Activated B cell treated with CpG ODN at 0.5 μM for 24 hours (primary cell): Measurements from ENCODE around the gene CSGALNACT2. TPM values are rescaled to one million over a fixed set of nuclear protein-coding genes. Genes with fewer than 3 reads are reported as not detected.
A peak's percentile ranks its signal among the peaks of the same experiment; 100 is the strongest.

Experiments
- ATAC-seq: fragments of 200-7000 bp; cut with Tn5 transposase; one replicate; pipeline ENCODE4 v1.10.0; 2021; ENCODE audit warnings: low read depth, mild to moderate bottlenecking, moderate library complexity
- CTCF ChIA-PET: fragments of 350-600 bp; sonication (Branson Sonifier 250); formaldehyde crosslinking; loops from one replicate; lab custom pipeline; 2021; ENCODE audit warnings: antibody characterized with exemption; lab: Charles Lee
- POLR2A ChIA-PET: fragments of 350-600 bp; sonication (Branson Sonifier 250); formaldehyde crosslinking; loops from one replicate; lab custom pipeline; 2021; ENCODE audit warnings: antibody characterized with exemption; lab: Charles Lee
- DNase-seq: peaks from one replicate; pipeline ENCODE4 v3.0.0; 2022
- H3K27ac Mint-ChIP-seq: one replicate; pipeline ENCODE4 v1.8.0; 2020; ENCODE audit warnings: mixed read lengths
- H3K27me3 Mint-ChIP-seq: one replicate; pipeline ENCODE4 v1.8.0; 2021; ENCODE audit warnings: mixed read lengths
- H3K36me3 Mint-ChIP-seq: one replicate; pipeline ENCODE4 v1.8.0; 2021; ENCODE audit warnings: low read depth, mixed read lengths
- H3K4me1 Mint-ChIP-seq: one replicate; pipeline ENCODE4 v1.8.0; 2021; ENCODE audit warnings: mixed read lengths
- H3K4me3 Mint-ChIP-seq: one replicate; pipeline ENCODE4 v1.8.0; 2020; ENCODE audit warnings: mild to moderate bottlenecking, mixed read lengths
- H3K9me3 Mint-ChIP-seq: one replicate; pipeline ENCODE4 v1.8.0; 2020; ENCODE audit warnings: mixed read lengths
- intact Hi-C: fragments of 100-400 bp; cut with micrococcal nuclease; formaldehyde crosslinking; loops from one replicate; pipeline ENCODE4 v1.15.1; 2024
- total RNA-seq: library from RNA; stranded (reverse); gene quantifications from 2 replicates; pipeline ENCODE4 v1.2.3, GENCODE V29; 2022
- TF ChIP-seq, protein P1 (sequence below): fragments of 200-600 bp; IDR thresholded peaks from one replicate; pipeline ENCODE4 v1.8.0; 2022; ENCODE audit warnings: antibody characterized with exemption, mild to moderate bottlenecking

Gene CSGALNACT2
- total RNA-seq, 1 donor from 2014 or later = 17.4 TPM

DNA sequence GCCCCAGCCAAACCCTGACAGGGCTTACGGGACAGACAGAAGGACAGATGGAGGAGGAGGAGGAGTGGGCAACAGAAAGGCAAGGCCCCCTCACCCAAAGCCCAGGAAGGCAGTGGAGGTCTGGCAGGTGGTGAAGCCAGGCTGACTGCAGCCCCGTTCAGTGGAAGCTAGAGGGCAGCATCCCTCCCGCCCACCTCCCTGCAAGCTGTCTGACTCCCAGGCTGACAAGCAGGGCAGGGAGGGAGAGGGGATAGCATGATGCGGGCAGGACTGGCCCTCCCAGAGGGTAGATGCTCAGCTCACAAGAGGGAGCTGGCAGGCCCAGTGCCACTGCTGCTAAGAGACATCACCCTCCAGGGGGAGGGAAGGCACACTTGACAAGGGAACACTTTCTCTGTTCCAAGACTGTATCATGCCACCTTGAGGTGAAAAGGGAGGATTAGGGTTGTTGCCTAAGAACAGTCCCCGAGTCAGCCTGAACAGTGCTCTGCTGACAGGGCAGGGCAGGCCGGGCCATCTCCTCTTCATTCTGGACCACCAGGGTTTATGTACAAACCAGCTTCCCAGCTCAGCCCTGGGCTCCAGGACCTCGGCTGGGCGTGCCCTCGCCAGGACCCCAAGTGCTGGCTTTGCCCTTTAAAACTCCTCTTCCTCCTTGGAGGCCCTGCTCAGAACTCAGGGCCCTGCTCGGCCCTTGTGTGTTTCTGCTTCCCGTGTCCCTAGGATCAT, 66.9 kb downstream of the CSGALNACT2 start:
- DNase-seq (peak; percentile 35), ATAC-seq (peak; percentile 45)
- no peaks in the 10 kb centered on the region for H3K27me3 Mint-ChIP-seq
- intact Hi-C loops = loop anchor here (1.0 to 10.0 kb wide), 4 partner anchors 157 to 570 kb away; partner anchors contain the start of gene ZNF33B
- POLR2A ChIA-PET = interaction anchor here (4.1 kb wide), 1 partner anchor 67 kb away, joined by 19 read pairs; the partner anchor contains the start of gene CSGALNACT2
- peaks cover 7% of the 10 kb centered on the region for H3K4me1 Mint-ChIP-seq
- H3K36me3 Mint-ChIP-seq = no peaks in the 10 kb centered on the region
- H3K27ac Mint-ChIP-seq = no peak overlapping the region
- H3K9me3 Mint-ChIP-seq = no peaks in the 10 kb centered on the region
- CTCF ChIA-PET = interaction anchor here (0.6 to 1.6 kb wide), 8 partner anchors 51 to 144 kb away, joined by 3 to 6 read pairs (median 4); partner anchors contain the start of gene CSGALNACT2
- no peak overlapping the region for H3K4me3 Mint-ChIP-seq
- TF ChIP-seq, protein P1, sequence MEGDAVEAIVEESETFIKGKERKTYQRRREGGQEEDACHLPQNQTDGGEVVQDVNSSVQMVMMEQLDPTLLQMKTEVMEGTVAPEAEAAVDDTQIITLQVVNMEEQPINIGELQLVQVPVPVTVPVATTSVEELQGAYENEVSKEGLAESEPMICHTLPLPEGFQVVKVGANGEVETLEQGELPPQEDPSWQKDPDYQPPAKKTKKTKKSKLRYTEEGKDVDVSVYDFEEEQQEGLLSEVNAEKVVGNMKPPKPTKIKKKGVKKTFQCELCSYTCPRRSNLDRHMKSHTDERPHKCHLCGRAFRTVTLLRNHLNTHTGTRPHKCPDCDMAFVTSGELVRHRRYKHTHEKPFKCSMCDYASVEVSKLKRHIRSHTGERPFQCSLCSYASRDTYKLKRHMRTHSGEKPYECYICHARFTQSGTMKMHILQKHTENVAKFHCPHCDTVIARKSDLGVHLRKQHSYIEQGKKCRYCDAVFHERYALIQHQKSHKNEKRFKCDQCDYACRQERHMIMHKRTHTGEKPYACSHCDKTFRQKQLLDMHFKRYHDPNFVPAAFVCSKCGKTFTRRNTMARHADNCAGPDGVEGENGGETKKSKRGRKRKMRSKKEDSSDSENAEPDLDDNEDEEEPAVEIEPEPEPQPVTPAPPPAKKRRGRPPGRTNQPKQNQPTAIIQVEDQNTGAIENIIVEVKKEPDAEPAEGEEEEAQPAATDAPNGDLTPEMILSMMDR = no peak

DNA sequence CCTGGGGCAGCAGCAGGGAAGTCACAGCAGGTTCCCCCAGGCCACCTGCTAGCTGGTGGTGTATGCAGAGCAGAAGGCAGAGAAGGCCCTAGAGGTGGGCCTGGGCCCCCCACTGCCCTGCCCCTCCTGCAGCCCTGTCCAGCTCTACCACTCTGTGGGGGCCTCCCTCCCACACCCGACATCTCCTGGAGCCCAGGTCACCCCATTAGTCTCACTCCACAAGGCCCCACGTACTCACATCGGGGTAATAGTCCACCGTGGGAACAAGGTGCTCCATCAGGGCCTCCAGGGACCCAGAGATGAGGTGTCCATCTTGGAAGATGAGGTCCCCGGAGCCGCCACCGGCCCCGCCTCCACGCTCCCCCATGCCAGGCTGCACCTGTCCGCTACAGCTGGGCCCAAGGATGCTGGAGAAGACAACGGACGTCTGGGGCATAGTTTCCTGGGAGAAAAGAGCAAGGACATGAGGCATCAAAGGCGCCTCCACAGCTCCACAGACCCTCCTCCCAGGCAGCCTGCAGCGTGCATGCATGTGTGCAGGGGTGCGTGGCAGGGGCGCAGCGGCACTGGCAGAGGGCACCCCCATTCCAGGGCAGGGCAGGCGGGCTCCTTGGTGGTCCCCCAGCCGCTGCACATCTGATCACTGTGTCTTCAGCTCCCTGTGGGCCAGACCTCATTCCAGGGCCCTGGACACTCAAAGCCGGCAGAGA, 67.6 kb downstream of the CSGALNACT2 start:
- CTCF ChIA-PET = interaction anchor here (0.7 to 1.6 kb wide), 3 partner anchors 52 to 72 kb away, joined by 3 to 6 read pairs (median 3); partner anchors contain the start of gene CSGALNACT2
- Mint-ChIP-seq H3K4me3 (no peak overlapping the region), H3K27ac (no peak overlapping the region), H3K9me3 (no peaks in the 10 kb centered on the region), H3K27me3 (no peaks in the 10 kb centered on the region), H3K36me3 (no peaks in the 10 kb centered on the region), H3K4me1 (peaks cover 7% of the 10 kb centered on the region)
- intact Hi-C loops = loop anchor here (1.0 to 10.0 kb wide), 2 partner anchors 256 to 571 kb away; partner anchors contain the start of gene ZNF33B
- ATAC-seq = no peak
- TF ChIP-seq, protein P1 = no peak
- peak; percentile 12 for DNase-seq
- POLR2A ChIA-PET = no interaction called here

DNA sequence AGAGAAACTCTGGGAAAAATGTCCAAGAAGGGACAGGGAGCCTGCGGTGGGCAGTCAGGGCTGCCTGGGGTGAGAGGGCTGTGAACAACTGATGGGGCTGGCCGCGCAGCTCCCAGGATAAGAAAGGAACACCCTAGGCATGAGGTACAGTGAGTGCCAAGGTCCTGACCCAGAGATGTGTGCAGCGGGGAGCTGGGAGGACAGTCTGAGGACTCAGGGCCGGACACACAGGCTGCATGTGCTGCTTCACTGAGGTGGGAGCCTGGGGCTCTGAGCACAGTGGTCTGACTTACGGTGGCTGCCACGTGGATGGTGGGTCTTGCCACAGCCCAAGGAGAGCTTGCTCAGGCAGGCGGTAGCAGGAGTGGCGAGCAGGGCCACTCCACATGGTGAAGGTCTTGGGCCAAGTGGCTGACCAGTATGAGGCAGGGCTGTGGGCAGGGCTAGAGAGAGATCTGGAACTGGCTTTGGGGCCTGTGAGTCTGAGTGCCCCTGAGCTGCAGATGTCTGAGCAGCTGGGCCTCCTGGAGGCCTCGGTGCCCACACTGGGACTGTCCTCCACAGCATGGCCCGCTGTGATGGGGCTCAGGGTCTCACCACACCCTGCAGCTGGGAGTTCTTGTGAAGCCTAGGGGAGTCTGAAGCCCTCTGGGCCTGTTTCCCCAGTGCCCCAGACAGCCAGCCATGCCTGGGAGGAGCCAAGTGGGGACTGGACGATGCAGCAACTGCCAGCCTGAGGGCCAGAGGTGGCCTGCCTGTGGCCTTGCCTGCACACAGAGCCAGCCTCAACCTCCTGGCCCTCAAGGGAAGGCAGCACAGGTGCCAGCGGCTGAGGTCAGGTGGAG, 68.4 kb downstream of the CSGALNACT2 start:
- Mint-ChIP-seq H3K27me3 (no peaks in the 10 kb centered on the region), H3K4me1 (peaks cover 7% of the 10 kb centered on the region), H3K27ac (no peak overlapping the region), H3K4me3 (no peak overlapping the region), H3K9me3 (no peaks in the 10 kb centered on the region), H3K36me3 (no peaks in the 10 kb centered on the region)
- intact Hi-C loops = loop anchor here (10.0 kb wide), 1 partner anchor 572 kb away; the partner anchor contains the start of gene ZNF33B
- ChIA-PET POLR2A (no interaction called here), CTCF (no interaction called here)
- DNase-seq = peak; percentile 12
- TF ChIP-seq, protein P1 = no peak
- ATAC-seq = no peak

DNA sequence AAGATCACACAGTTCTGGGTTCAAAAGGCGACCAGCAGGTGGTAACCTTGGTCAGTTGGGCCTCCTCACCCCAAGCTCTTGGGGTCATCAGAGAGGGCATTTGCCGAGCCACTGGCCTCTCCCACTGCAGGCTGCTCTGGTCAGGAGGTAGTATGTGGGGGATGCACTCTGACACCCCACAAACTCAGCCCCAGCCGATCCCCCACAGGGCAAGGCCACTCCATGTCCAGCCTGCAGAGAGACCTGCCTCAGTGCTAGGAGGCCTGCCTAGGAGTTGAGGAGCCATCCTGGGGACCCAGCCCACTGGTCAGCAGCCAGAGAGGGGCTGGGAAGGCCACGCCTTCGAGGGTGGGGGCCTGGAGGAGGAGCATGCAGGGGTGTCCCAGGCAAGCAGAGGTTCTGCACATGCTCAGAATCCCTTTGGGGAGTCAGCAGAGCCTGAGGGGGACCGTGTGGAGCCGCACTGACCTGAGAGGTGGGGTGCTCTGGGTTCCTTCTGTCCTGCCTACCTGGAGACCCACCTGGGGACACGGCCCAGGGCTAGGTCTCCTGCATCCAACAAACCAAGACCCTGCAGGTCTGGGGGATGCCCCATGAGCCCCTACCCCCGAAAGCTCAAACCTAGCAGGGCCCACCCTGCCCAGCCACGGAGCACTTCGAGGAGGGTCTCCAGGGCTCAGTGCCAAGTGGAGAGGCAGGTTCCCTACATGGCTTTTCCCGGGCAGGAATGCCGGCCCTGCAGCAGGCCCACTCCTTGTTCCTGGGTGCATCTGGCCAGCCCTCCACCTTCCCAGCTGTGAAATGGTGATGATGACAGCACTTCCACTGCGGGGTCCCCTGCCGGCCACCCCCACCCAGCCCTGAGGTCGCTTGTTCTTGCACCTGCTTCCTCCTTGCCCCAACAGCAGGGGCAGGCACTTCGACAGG, 70.2 kb downstream of the CSGALNACT2 start:
- ChIA-PET POLR2A (no interaction called here), CTCF (no interaction called here)
- intact Hi-C loops = loop anchor here (10.0 kb wide), 1 partner anchor 574 kb away; the partner anchor contains the start of gene ZNF33B
- H3K4me1 Mint-ChIP-seq = peaks cover 2% of the 10 kb centered on the region
- TF ChIP-seq, protein P1 = no peak
- DNase-seq (peak; percentile 12), ATAC-seq (no peak)
- no peaks in the 10 kb centered on the region for H3K27me3 Mint-ChIP-seq
- H3K36me3 Mint-ChIP-seq = no peaks in the 10 kb centered on the region
- H3K9me3 Mint-ChIP-seq = no peaks in the 10 kb centered on the region
- no peak overlapping the region for H3K27ac Mint-ChIP-seq
- H3K4me3 Mint-ChIP-seq = no peak overlapping the region
